Measurements from ENCODE around the gene PATJ.
"Not testable (repeated sequence)": the region's sequence is repeated elsewhere in the genome, so short reads cannot be mapped to it uniquely, and the experiment has no call there.

DNA sequence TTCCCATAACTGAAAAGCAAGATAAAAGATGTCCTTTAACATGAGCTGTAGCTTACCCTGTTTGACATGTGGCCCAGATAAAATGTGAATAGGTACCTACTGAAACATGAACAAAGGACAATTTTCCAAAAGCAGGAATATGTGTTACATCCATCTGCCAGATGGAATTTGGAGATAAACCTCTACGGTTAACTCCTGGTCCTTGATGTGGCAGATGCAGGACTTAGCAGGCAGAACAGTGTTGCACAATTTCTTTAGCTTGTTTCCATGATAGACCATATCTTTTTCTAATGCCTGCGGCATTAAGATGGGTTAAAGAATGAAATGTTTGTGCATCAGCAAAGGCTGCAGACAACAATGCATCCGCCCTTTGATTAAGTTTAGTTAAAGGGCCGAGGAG lies 437.8 kb downstream of the PATJ start:
- TF ChIP-seq, protein P1, sequence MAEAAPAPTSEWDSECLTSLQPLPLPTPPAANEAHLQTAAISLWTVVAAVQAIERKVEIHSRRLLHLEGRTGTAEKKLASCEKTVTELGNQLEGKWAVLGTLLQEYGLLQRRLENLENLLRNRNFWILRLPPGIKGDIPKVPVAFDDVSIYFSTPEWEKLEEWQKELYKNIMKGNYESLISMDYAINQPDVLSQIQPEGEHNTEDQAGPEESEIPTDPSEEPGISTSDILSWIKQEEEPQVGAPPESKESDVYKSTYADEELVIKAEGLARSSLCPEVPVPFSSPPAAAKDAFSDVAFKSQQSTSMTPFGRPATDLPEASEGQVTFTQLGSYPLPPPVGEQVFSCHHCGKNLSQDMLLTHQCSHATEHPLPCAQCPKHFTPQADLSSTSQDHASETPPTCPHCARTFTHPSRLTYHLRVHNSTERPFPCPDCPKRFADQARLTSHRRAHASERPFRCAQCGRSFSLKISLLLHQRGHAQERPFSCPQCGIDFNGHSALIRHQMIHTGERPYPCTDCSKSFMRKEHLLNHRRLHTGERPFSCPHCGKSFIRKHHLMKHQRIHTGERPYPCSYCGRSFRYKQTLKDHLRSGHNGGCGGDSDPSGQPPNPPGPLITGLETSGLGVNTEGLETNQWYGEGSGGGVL (tag by site-specific recombination; IDR thresholded peaks at IDR 0.05) = not testable (repeated sequence)
- TF ChIP-seq SP7 (tag by site-specific recombination; IDR thresholded peaks at IDR 0.05) = not testable (repeated sequence)
- TF ChIP-seq, protein P2, sequence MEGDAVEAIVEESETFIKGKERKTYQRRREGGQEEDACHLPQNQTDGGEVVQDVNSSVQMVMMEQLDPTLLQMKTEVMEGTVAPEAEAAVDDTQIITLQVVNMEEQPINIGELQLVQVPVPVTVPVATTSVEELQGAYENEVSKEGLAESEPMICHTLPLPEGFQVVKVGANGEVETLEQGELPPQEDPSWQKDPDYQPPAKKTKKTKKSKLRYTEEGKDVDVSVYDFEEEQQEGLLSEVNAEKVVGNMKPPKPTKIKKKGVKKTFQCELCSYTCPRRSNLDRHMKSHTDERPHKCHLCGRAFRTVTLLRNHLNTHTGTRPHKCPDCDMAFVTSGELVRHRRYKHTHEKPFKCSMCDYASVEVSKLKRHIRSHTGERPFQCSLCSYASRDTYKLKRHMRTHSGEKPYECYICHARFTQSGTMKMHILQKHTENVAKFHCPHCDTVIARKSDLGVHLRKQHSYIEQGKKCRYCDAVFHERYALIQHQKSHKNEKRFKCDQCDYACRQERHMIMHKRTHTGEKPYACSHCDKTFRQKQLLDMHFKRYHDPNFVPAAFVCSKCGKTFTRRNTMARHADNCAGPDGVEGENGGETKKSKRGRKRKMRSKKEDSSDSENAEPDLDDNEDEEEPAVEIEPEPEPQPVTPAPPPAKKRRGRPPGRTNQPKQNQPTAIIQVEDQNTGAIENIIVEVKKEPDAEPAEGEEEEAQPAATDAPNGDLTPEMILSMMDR (tag by site-specific recombination; IDR thresholded peaks at IDR 0.05) = not testable (repeated sequence)
